Measurements from ENCODE around the gene TMEM255B.
"Not testable (repeated sequence)": the region's sequence is repeated elsewhere in the genome, so short reads cannot be mapped to it uniquely, and the experiment has no call there.

TMEM255B gene

GRCh38 chr13:113748101-113748861 is 10.7 kb upstream of the TMEM255B start:
- DNase-seq (ENCODE audit: low read depth in 2 of 3, low spot score in 1 of 3): no peak

GRCh38 chr13:113748862-113749451 is 10.1 kb upstream of the TMEM255B start:
- DNase-seq (ENCODE audit: low read depth in 2 of 3, low spot score in 1 of 3): no peak

- DNase-seq (ENCODE audit: low read depth in 2 of 3, low spot score in 1 of 3): no peak
These were observed 9.5 kb upstream of the TMEM255B start for GRCh38 chr13:113749507-113749906.

GRCh38 chr13:113749967-113750366 is 9.1 kb upstream of the TMEM255B start:
- no peak for DNase-seq (ENCODE audit: low read depth in 2 of 3, low spot score in 1 of 3)

- DNase-seq (ENCODE audit: low read depth in 2 of 3, low spot score in 1 of 3): no peak
These were observed 8.2 kb upstream of the TMEM255B start for GRCh38 chr13:113750554-113751399.

- DNase-seq (ENCODE audit: low read depth in 2 of 3, low spot score in 1 of 3): no peak
These were observed 7.5 kb upstream of the TMEM255B start for GRCh38 chr13:113751491-113751890.

GRCh38 chr13:113752211-113752986 is 6.6 kb upstream of the TMEM255B start:
- not testable (repeated sequence) for DNase-seq (ENCODE audit: low read depth in 2 of 3, low spot score in 1 of 3)

- DNase-seq (ENCODE audit: low read depth in 2 of 3, low spot score in 1 of 3): no peak
These were observed 5.9 kb upstream of the TMEM255B start for GRCh38 chr13:113753171-113753570.

GRCh38 chr13:113754242-113754641 is 4.8 kb upstream of the TMEM255B start:
- no peak for DNase-seq (ENCODE audit: low read depth in 2 of 3, low spot score in 1 of 3)

- no peak for DNase-seq (ENCODE audit: low read depth in 2 of 3, low spot score in 1 of 3)
These were observed 4.3 kb upstream of the TMEM255B start for GRCh38 chr13:113754691-113755090.

- DNase-seq (ENCODE audit: low read depth in 2 of 3, low spot score in 1 of 3): no peak
These were observed 2.5 kb upstream of the TMEM255B start for GRCh38 chr13:113756441-113757097.

GRCh38 chr13:113759525-113760137 is 605 bp downstream of the TMEM255B start:
- no peak for DNase-seq (ENCODE audit: low read depth in 2 of 3, low spot score in 1 of 3)

GRCh38 chr13:113761136-113761535 is 2.1 kb downstream of the TMEM255B start:
- DNase-seq (ENCODE audit: low read depth in 2 of 3, low spot score in 1 of 3): no peak

- no peak for DNase-seq (ENCODE audit: low read depth in 2 of 3, low spot score in 1 of 3)
These were observed 3.0 kb downstream of the TMEM255B start for GRCh38 chr13:113762075-113762474.

- DNase-seq (ENCODE audit: low read depth in 2 of 3, low spot score in 1 of 3): no peak
These were observed 3.5 kb downstream of the TMEM255B start for GRCh38 chr13:113762538-113762937.

GRCh38 chr13:113763254-113763653 is 4.2 kb downstream of the TMEM255B start:
- DNase-seq (ENCODE audit: low read depth in 2 of 3, low spot score in 1 of 3): no peak

- no peak for DNase-seq (ENCODE audit: low read depth in 2 of 3, low spot score in 1 of 3)
These were observed 5.2 kb downstream of the TMEM255B start for GRCh38 chr13:113763961-113764792.

GRCh38 chr13:113764793-113765563 is 6.0 kb downstream of the TMEM255B start:
- DNase-seq (ENCODE audit: low read depth in 2 of 3, low spot score in 1 of 3): no peak

GRCh38 chr13:113765564-113765910 is 6.5 kb downstream of the TMEM255B start:
- DNase-seq (ENCODE audit: low read depth in 2 of 3, low spot score in 1 of 3): no peak

Data from stimulated activated CD4-positive, alpha-beta T cell treated with anti-CD3 and anti-CD28 coated beads, Interleukin-12 subunit alpha, Interleukin-12 subunit beta, amount 100 ng/mL, for 48 hours (primary cell).